MCF 10A (cell line): ENCODE measurements around the gene CABLES1. TPM values are rescaled to one million over a fixed set of nuclear protein-coding genes. Genes with fewer than 3 reads are reported as not detected.
"Not testable (repeated sequence)": the region's sequence is repeated elsewhere in the genome, so short reads cannot be mapped to it uniquely, and the experiment has no call there.

Experiments
- BruUV-seq: library from RNA; stranded (reverse); fragments of 400-500 nt; replicated peaks from 2 replicates; lab custom pipeline; 2021; lab: Mats Ljungman, UMichigan
- CTCF ChIA-PET: fragments of 300-600 bp; sonication (Branson Sonifier 250); formaldehyde crosslinking; extraction: SDS; loops from one replicate; lab custom pipeline; 2021; ENCODE audit warnings: antibody characterized with exemption, inconsistent platforms; lab: Yijun Ruan, JAX
- POLR2A ChIA-PET: fragments of 300-600, 350-650 bp; sonication (Branson Sonifier 250); formaldehyde crosslinking; extraction: SDS; loops from one replicate; lab custom pipeline; 2020; ENCODE audit warnings: antibody characterized with exemption, inconsistent platforms; lab: Yijun Ruan, JAX
- DNase-seq: peaks from one replicate; pipeline ENCODE4 v3.0.0-alpha.2; 2018; ENCODE audit not compliant: unreplicated experiment
- H3K27ac Mint-ChIP-seq: one replicate; pipeline ENCODE4 v1.8.0; 2022; ENCODE audit warnings: mild to moderate bottlenecking, low read depth, mixed read lengths; ENCODE audit not compliant: unreplicated experiment
- H3K27me3 Mint-ChIP-seq: one replicate; pipeline ENCODE4 v1.8.0; 2022; ENCODE audit warnings: mixed read lengths; ENCODE audit not compliant: insufficient read depth, unreplicated experiment
- H3K36me3 Mint-ChIP-seq: one replicate; pipeline ENCODE4 v1.8.0; 2022; ENCODE audit warnings: mild to moderate bottlenecking, moderate library complexity, mixed read lengths; ENCODE audit not compliant: insufficient read depth, unreplicated experiment
- H3K4me1 Mint-ChIP-seq: one replicate; pipeline ENCODE4 v1.8.0; 2022; ENCODE audit warnings: mixed read lengths; ENCODE audit not compliant: insufficient read depth, unreplicated experiment
- H3K4me3 Mint-ChIP-seq: one replicate; pipeline ENCODE4 v1.8.0; 2022; ENCODE audit warnings: mild to moderate bottlenecking, moderate library complexity, mixed read lengths; ENCODE audit not compliant: unreplicated experiment
- H3K9me3 Mint-ChIP-seq: one replicate; pipeline ENCODE4 v1.8.0; 2022; ENCODE audit warnings: mixed read lengths; ENCODE audit not compliant: unreplicated experiment
- intact Hi-C: fragments of 100-400 bp; cut with micrococcal nuclease; formaldehyde crosslinking; loops from 2 replicates; pipeline ENCODE4 v1.14.1; 2022
- total RNA-seq: library from RNA; stranded (reverse); gene quantifications from 2 replicates; pipeline ENCODE4 v1.2.3, GENCODE V29; 2022
- TF ChIP-seq, protein P1 (sequence below): fragments of 200-600 bp; IDR thresholded peaks from one replicate; pipeline ENCODE4 v1.8.0; 2022; ENCODE audit warnings: antibody characterized with exemption, mild to moderate bottlenecking; ENCODE audit not compliant: unreplicated experiment

Gene CABLES1
- total RNA-seq, 1 experiment from 2014 or later = 3.2 TPM

DNA sequence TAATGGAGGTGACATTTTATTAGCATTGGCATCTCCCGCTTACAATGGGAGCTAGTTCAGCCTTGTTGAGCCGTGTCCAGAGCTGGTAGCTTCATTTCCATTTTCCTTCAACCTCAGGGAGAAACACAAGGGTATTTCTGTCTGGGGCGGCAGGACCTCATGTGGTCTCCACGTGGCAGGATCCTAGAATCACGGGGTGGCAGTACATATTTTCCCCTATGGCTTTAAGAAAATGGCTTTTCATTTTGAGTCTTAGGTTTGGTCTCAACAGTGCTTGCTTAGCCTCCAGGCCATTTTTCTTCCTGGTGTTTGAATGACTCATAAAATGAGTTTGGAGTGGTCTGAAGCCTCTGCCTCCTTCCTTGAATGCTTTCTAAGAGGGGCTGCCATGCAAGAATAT lies 20.3 kb downstream of the CABLES1 start:
- no peak overlapping the region for H3K27ac Mint-ChIP-seq
- no peak overlapping the region for H3K4me3 Mint-ChIP-seq
- CTCF ChIA-PET = interaction anchor here (1.0 to 1.2 kb wide), 2 partner anchors 223 to 224 kb away, joined by 3 to 4 read pairs; no protein-coding TSS in a partner anchor
- H3K9me3 Mint-ChIP-seq = no peaks in the 10 kb centered on the region
- no peaks in the 10 kb centered on the region for H3K4me1 Mint-ChIP-seq
- intact Hi-C loops = no loop called here
- DNase-seq = peak; percentile 26
- TF ChIP-seq, protein P1, sequence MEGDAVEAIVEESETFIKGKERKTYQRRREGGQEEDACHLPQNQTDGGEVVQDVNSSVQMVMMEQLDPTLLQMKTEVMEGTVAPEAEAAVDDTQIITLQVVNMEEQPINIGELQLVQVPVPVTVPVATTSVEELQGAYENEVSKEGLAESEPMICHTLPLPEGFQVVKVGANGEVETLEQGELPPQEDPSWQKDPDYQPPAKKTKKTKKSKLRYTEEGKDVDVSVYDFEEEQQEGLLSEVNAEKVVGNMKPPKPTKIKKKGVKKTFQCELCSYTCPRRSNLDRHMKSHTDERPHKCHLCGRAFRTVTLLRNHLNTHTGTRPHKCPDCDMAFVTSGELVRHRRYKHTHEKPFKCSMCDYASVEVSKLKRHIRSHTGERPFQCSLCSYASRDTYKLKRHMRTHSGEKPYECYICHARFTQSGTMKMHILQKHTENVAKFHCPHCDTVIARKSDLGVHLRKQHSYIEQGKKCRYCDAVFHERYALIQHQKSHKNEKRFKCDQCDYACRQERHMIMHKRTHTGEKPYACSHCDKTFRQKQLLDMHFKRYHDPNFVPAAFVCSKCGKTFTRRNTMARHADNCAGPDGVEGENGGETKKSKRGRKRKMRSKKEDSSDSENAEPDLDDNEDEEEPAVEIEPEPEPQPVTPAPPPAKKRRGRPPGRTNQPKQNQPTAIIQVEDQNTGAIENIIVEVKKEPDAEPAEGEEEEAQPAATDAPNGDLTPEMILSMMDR = no peak
- BruUV-seq = no TSS peak
- POLR2A ChIA-PET = interaction anchor here (1.5 kb wide), 1 partner anchor 12 kb away, joined by 6 read pairs; no protein-coding TSS in a partner anchor
- no peaks in the 10 kb centered on the region for H3K27me3 Mint-ChIP-seq
- H3K36me3 Mint-ChIP-seq = no peaks in the 10 kb centered on the region

GRCh38 chr18:23156134-23156533 lies 20.8 kb downstream of the CABLES1 start:
- no peaks in the 10 kb centered on the region for H3K36me3 Mint-ChIP-seq
- ChIA-PET POLR2A (interaction anchor here (1.5 kb wide), 1 partner anchor 12 kb away, joined by 6 read pairs; no protein-coding TSS in a partner anchor), CTCF (interaction anchor here (0.6 to 1.2 kb wide), 3 partner anchors 81 to 222 kb away, joined by 3 read pairs; no protein-coding TSS in a partner anchor)
- no peak overlapping the region for H3K4me3 Mint-ChIP-seq
- TF ChIP-seq, protein P1 = no peak
- no TSS peak for BruUV-seq
- no peaks in the 10 kb centered on the region for H3K4me1 Mint-ChIP-seq
- no peak overlapping the region for H3K27ac Mint-ChIP-seq
- no peaks in the 10 kb centered on the region for H3K9me3 Mint-ChIP-seq
- no peak for DNase-seq
- H3K27me3 Mint-ChIP-seq = no peaks in the 10 kb centered on the region
- intact Hi-C loops = no loop called here

GRCh38 chr18:23158058-23158457 lies 22.8 kb downstream of the CABLES1 start:
- POLR2A ChIA-PET = no interaction called here
- TF ChIP-seq, protein P1 = no peak
- intact Hi-C loops = no loop called here
- H3K4me1 Mint-ChIP-seq = no peaks in the 10 kb centered on the region
- BruUV-seq = no TSS peak
- no peaks in the 10 kb centered on the region for H3K36me3 Mint-ChIP-seq
- H3K9me3 Mint-ChIP-seq = no peaks in the 10 kb centered on the region
- H3K4me3 Mint-ChIP-seq = no peak overlapping the region
- H3K27ac Mint-ChIP-seq = no peak overlapping the region
- no peak for DNase-seq
- no peaks in the 10 kb centered on the region for H3K27me3 Mint-ChIP-seq
- CTCF ChIA-PET = no interaction called here

DNA sequence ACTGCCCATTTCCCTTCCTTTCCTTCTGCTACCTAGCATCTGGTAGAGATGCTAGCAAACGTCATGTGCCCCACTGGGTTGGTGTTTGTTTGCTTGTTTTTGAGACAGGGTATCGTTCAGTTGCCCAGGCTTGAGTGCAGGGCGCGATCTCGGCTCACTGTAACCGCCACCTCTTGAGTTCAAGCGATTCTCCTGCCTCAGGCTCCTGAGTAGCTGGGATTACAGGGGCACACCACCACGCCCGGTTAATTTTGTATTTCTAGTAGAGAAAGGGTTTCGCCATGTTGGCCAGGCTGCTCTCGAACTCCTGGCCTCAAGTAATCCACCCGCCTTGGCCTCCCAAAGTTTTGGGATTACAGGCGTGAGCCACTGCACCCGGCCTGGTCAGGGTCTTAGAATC lies 23.6 kb downstream of the CABLES1 start:
- BruUV-seq, POLR2A ChIA-PET, H3K27ac Mint-ChIP-seq, H3K27me3 Mint-ChIP-seq, CTCF ChIA-PET, DNase-seq, H3K4me1 Mint-ChIP-seq, H3K9me3 Mint-ChIP-seq, intact Hi-C loops, H3K36me3 Mint-ChIP-seq, H3K4me3 Mint-ChIP-seq: not testable (repeated sequence)
